Liver (tissue), 9 donors: ENCODE measurements around the gene COPS4. TPM values are rescaled to one million over a fixed set of nuclear protein-coding genes. Genes with fewer than 3 reads are reported as not detected.
"Not testable (repeated sequence)": the region's sequence is repeated elsewhere in the genome, so short reads cannot be mapped to it uniquely, and the experiment has no call there.

Source experiments
- DNase-seq: peaks from one replicate; pipeline ENCODE4 v3.0.0-alpha.2; 2017; ENCODE audit warnings: low spot score
- H3K27ac ChIP-seq, 2 donors: one replicate each; pipeline ENCODE4 v1.7.0; 2013; ENCODE audit warnings: inconsistent platforms in 2 of 2, low read length in 2 of 2, control low read depth in 1 of 2, low read depth in 1 of 2, mild to moderate bottlenecking in 1 of 2
- H3K27me3 ChIP-seq, 4 donors: one replicate each; pipeline versions ENCODE4 v1.6.1 to v1.7.0; 2013; ENCODE audit warnings: low read length in 3 of 4, inconsistent platforms in 1 of 4, mild to moderate bottlenecking in 1 of 4, moderate library complexity in 1 of 4; ENCODE audit not compliant: control insufficient read depth in 4 of 4, insufficient read depth in 4 of 4
- H3K36me3 ChIP-seq, 4 donors: one replicate each; pipeline versions ENCODE4 v1.6.1 to v1.7.0; 2013; ENCODE audit warnings: low read length in 3 of 4, mild to moderate bottlenecking in 3 of 4, low read depth in 1 of 4, moderate library complexity in 1 of 4; ENCODE audit not compliant: control insufficient read depth in 4 of 4, insufficient read depth in 3 of 4
- H3K4me1 ChIP-seq, 4 donors: one replicate each; pipeline versions ENCODE4 v1.6.1 to v1.7.0; 2013; ENCODE audit warnings: low read length in 3 of 4, mild to moderate bottlenecking in 3 of 4, moderate library complexity in 1 of 4; ENCODE audit not compliant: control insufficient read depth in 4 of 4, insufficient read depth in 4 of 4
- H3K4me3 ChIP-seq, 3 donors: one replicate each; pipeline versions ENCODE4 v1.6.1 to v1.7.0; 2013; ENCODE audit warnings: low read length in 3 of 3, control low read depth in 1 of 3, low read depth in 1 of 3, mild to moderate bottlenecking in 1 of 3
- H3K9ac ChIP-seq, 2 donors: one replicate each; pipeline ENCODE4 v1.7.0; 2013; ENCODE audit warnings: low read length in 2 of 2, mild to moderate bottlenecking in 2 of 2, moderate library complexity in 2 of 2, control low read depth in 1 of 2, low read depth in 1 of 2
- H3K9me3 ChIP-seq, 4 donors: one replicate each; pipeline versions ENCODE4 v1.6.1 to v1.7.0; 2013; ENCODE audit warnings: low read length in 3 of 4; ENCODE audit not compliant: control insufficient read depth in 4 of 4
- CTCF ChIP-seq: fragments of 150-350 bp; IDR thresholded peaks from 2 replicates; pipeline ENCODE4 v1.5.1; 2017; ENCODE audit warnings: improper control_type of control experiment, low read depth, low read length; ENCODE audit not compliant: missing input control
- FOXA2 ChIP-seq: IDR thresholded peaks from 2 replicates; pipeline ENCODE4 v1.6.1; 2016; ENCODE audit warnings: antibody characterized with exemption
- HNF4A ChIP-seq, 2 donors: conservative IDR thresholded peaks; 2 replicates each; pipeline ENCODE4 v1.6.1; 2016; ENCODE audit warnings: antibody characterized with exemption in 2 of 2, mild to moderate bottlenecking in 2 of 2
- JUND ChIP-seq, 2 donors: IDR thresholded peaks; 2 replicates each; pipeline ENCODE4 v1.6.1; 2016; ENCODE audit warnings: antibody characterized with exemption in 2 of 2
- RAD21 ChIP-seq, 2 donors: IDR thresholded peaks; 2 replicates each; pipeline ENCODE4 v1.6.1; 2016; ENCODE audit warnings: antibody characterized with exemption in 2 of 2, mild to moderate bottlenecking in 2 of 2
- RXRA ChIP-seq, 2 donors: IDR thresholded peaks; 2 replicates each; pipeline ENCODE4 v1.6.1; 2017 to 2018; ENCODE audit warnings: antibody characterized with exemption in 2 of 2, mild to moderate bottlenecking in 1 of 2
- TAF1 ChIP-seq: conservative IDR thresholded peaks from 2 replicates; pipeline ENCODE4 v1.6.1; 2016; ENCODE audit warnings: antibody characterized with exemption, mild to moderate bottlenecking
- YY1 ChIP-seq: IDR thresholded peaks from 2 replicates; pipeline ENCODE4 v1.6.1; 2016; ENCODE audit warnings: antibody characterized with exemption, mild to moderate bottlenecking
- WGBS: extraction: QIAGEN DNeasy Blood & Tissue Kit; methylation state at CpG from one replicate; pipeline ENCODE4 v1.1.7; 2013; 5-methylcytosine and 5-hydroxymethylcytosine counted together
- polyA plus RNA-seq, 2 donors: library from polyadenylated mRNA; stranded (reverse) in 1 of 2; unstranded in 1 of 2; fragments of 200-250 nt in 1 of 2; fragments of >200 nt in 1 of 2; fragmentation: Nextera tagmentation in 1 of 2; extraction: Ambion mirVana in 1 of 2; gene quantifications; one replicate each; pipeline versions ENCODE4 v1.2.1 to v1.2.3, GENCODE V29; 2013 to 2015
- total RNA-seq, 2 donors: library from RNA; depleted of rRNA; stranded (reverse); fragments of >200 nt; gene quantifications; one replicate each; pipeline ENCODE4 v1.2.3, GENCODE V29; 2014
- TF ChIP-seq, protein P1 (sequence below): IDR thresholded peaks from 2 replicates; pipeline ENCODE4 v1.6.1; 2016; ENCODE audit warnings: antibody characterized with exemption
- TF ChIP-seq, protein P2 (sequence below): IDR thresholded peaks from 2 replicates; pipeline ENCODE4 v1.6.1; 2016; ENCODE audit warnings: antibody characterized with exemption
- TF ChIP-seq, protein P3 (sequence below): IDR thresholded peaks from 2 replicates; pipeline ENCODE4 v1.6.1; 2016; ENCODE audit warnings: antibody characterized with exemption, mild to moderate bottlenecking
- donor health status: healthy.
- donor health status: healthy.
- donor health status: healthy.
- donor health status: healthy.
- donor health status: healthy.

COPS4 gene
- total and polyA plus RNA-seq, 4 donors, result 15.3 to 46.3 (median 17.4) TPM

DNA sequence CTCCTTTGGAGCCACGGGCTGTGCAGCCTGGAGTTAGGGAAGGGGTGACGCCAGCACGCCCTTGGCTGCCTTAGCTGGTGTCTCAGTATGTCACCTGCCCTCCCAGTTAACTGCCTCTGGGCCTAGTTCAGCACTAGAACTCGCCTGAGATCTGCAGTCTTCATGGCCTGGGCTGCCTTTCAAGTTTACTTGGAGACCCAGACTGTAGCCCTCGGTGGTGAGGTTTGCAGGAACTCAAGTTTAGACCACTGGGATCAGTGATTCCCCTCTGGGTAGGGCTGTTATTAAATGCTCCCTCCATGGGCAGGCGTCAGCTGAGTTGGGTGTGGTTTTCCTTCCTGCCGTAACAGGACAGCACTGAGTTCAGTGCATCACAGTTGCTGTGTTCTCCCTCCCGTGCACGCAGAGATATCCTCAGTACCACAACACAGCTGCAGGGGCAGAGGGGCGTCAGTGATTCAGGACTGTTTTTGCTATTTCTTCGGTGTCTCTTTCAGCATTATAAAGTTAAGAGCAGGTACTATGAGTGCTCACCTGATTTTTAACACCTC lies 49.0 kb downstream of the COPS4 start:
- H3K9me3 ChIP-seq, result no peaks in the 10 kb centered on the region
- H3K4me3 ChIP-seq, result no peak overlapping the region
- H3K27ac ChIP-seq, result no peak overlapping the region
- no peaks in the 10 kb centered on the region for H3K36me3 ChIP-seq
- TF ChIP-seq FOXA2 (no peak), RXRA (IDR thresholded peaks at IDR 0.05) (no peak), RAD21 (IDR thresholded peaks at IDR 0.05) (peak in 1 of 2 donors; percentile 18), JUND (IDR thresholded peaks at IDR 0.05) (no peak), TAF1 (no peak), YY1 (no peak), HNF4A (conservative IDR thresholded peaks at IDR 0.05) (no peak), CTCF (peak; percentile 2)
- TF ChIP-seq, protein P1, sequence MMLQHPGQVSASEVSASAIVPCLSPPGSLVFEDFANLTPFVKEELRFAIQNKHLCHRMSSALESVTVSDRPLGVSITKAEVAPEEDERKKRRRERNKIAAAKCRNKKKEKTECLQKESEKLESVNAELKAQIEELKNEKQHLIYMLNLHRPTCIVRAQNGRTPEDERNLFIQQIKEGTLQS, result no peak
- TF ChIP-seq, protein P2, sequence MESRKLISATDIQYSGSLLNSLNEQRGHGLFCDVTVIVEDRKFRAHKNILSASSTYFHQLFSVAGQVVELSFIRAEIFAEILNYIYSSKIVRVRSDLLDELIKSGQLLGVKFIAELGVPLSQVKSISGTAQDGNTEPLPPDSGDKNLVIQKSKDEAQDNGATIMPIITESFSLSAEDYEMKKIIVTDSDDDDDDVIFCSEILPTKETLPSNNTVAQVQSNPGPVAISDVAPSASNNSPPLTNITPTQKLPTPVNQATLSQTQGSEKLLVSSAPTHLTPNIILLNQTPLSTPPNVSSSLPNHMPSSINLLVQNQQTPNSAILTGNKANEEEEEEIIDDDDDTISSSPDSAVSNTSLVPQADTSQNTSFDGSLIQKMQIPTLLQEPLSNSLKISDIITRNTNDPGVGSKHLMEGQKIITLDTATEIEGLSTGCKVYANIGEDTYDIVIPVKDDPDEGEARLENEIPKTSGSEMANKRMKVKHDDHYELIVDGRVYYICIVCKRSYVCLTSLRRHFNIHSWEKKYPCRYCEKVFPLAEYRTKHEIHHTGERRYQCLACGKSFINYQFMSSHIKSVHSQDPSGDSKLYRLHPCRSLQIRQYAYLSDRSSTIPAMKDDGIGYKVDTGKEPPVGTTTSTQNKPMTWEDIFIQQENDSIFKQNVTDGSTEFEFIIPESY, result no peak
- TF ChIP-seq, protein P3, sequence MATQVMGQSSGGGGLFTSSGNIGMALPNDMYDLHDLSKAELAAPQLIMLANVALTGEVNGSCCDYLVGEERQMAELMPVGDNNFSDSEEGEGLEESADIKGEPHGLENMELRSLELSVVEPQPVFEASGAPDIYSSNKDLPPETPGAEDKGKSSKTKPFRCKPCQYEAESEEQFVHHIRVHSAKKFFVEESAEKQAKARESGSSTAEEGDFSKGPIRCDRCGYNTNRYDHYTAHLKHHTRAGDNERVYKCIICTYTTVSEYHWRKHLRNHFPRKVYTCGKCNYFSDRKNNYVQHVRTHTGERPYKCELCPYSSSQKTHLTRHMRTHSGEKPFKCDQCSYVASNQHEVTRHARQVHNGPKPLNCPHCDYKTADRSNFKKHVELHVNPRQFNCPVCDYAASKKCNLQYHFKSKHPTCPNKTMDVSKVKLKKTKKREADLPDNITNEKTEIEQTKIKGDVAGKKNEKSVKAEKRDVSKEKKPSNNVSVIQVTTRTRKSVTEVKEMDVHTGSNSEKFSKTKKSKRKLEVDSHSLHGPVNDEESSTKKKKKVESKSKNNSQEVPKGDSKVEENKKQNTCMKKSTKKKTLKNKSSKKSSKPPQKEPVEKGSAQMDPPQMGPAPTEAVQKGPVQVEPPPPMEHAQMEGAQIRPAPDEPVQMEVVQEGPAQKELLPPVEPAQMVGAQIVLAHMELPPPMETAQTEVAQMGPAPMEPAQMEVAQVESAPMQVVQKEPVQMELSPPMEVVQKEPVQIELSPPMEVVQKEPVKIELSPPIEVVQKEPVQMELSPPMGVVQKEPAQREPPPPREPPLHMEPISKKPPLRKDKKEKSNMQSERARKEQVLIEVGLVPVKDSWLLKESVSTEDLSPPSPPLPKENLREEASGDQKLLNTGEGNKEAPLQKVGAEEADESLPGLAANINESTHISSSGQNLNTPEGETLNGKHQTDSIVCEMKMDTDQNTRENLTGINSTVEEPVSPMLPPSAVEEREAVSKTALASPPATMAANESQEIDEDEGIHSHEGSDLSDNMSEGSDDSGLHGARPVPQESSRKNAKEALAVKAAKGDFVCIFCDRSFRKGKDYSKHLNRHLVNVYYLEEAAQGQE, result no peak
- H3K4me1 ChIP-seq, result no peaks in the 10 kb centered on the region
- DNase-seq, result no peak
- WGBS, result 66% methylated on average over 11 of the region's 11 CpGs
- no peaks in the 10 kb centered on the region for H3K27me3 ChIP-seq
- no peak overlapping the region for H3K9ac ChIP-seq

DNA sequence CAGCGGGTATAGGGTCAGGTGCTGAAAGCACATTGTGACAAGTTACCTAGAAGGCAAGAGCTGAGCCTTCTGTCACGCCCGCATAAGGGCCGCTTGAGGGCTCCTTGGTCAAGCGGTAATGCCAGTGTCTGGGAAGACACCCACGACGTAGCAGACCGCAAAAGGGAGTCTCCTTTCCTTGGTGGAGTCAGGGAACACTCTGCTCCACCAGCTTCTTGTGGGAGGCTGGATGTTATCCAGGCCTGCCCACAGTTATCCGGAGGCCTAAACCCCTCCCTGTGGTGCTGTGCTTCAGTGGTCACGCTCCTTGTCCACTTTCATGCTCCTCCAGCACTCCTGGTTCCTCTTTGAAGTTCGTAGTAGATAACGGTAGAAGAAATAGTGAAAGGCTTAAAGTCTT lies 50.0 kb downstream of the COPS4 start:
- not testable (repeated sequence) for H3K27me3 ChIP-seq, H3K27ac ChIP-seq, DNase-seq, H3K36me3 ChIP-seq, H3K4me1 ChIP-seq, H3K9me3 ChIP-seq, H3K4me3 ChIP-seq, H3K9ac ChIP-seq
- WGBS, result 90% methylated on average over 12 of the region's 12 CpGs
